ENCODE data around the gene PPP1R9B.

- TF ChIP-seq CTCF (conservative IDR thresholded peaks at IDR 0.05; ENCODE audit: low read depth, low read length) (no peak), EZH2 (IDR thresholded peaks at IDR 0.05; ENCODE audit: borderline replicate concordance, low read depth, low read length, poor library complexity, severe bottlenecking) (no peak)
Measured at GRCh38 chr17:50103941-50104340, 46.5 kb downstream of the PPP1R9B start.
